Activated CD4-positive, alpha-beta T cell treated with anti-CD3 and anti-CD28 coated beads, Interleukin-2, amount 50 U/mL, for 16 hours (primary cell): ENCODE results near the gene LRP4.

Experiments used
- DNase-seq: peaks from one replicate; pipeline ENCODE4 v3.0.0-alpha.2; 2020

Gene LRP4

GRCh38 chr11:46890665-46891064 lies 27.7 kb downstream of the LRP4 start:
- no peak for DNase-seq

GRCh38 chr11:46889689-46890475 lies 28.5 kb downstream of the LRP4 start:
- peak; percentile 75 for DNase-seq

- no peak for DNase-seq
Observed at GRCh38 chr11:46889251-46889650, 29.1 kb downstream of the LRP4 start.

- no peak for DNase-seq
Observed at GRCh38 chr11:46888636-46889035, 29.7 kb downstream of the LRP4 start.

GRCh38 chr11:46886211-46886610 lies 32.1 kb downstream of the LRP4 start:
- no peak for DNase-seq

- no peak for DNase-seq
Observed at GRCh38 chr11:46879056-46879585, 39.2 kb downstream of the LRP4 start.

GRCh38 chr11:46877580-46877979 lies 40.8 kb downstream of the LRP4 start:
- DNase-seq: no peak

- DNase-seq: no peak
Observed at GRCh38 chr11:46876471-46876870, 41.9 kb downstream of the LRP4 start.

GRCh38 chr11:46874586-46874985 lies 43.8 kb downstream of the LRP4 start:
- DNase-seq: no peak

GRCh38 chr11:46868912-46869311 lies 49.4 kb downstream of the LRP4 start:
- DNase-seq: no peak

- no peak for DNase-seq
Observed at GRCh38 chr11:46865340-46865739, 53.0 kb downstream of the LRP4 start.

GRCh38 chr11:46860218-46860617 lies 58.1 kb downstream of the LRP4 start:
- no peak for DNase-seq

GRCh38 chr11:46858920-46859546 lies 59.3 kb downstream of the LRP4 start:
- no peak for DNase-seq

- no peak for DNase-seq
Observed at GRCh38 chr11:46857666-46858065, 60.7 kb downstream of the LRP4 start.

- no peak for DNase-seq
Observed at GRCh38 chr11:46856605-46857343, 61.6 kb downstream of the LRP4 start.

- no peak for DNase-seq
Observed at GRCh38 chr11:46855863-46856262, 62.5 kb downstream of the LRP4 start.

- no peak for DNase-seq
Observed at GRCh38 chr11:46855167-46855566, 63.2 kb downstream of the LRP4 start.

- DNase-seq: no peak
Observed at GRCh38 chr11:46850829-46851380, 67.4 kb downstream of the LRP4 start.

- DNase-seq: no peak
Observed at GRCh38 chr11:46849631-46850030, 68.7 kb downstream of the LRP4 start.

GRCh38 chr11:46846510-46846830 lies 71.9 kb downstream of the LRP4 start:
- DNase-seq: no peak

- DNase-seq: peak; percentile 94
Observed at GRCh38 chr11:46845740-46846509, 72.4 kb downstream of the LRP4 start, which contains the start of gene CKAP5. Gene CKAP5 (minus strand): TSS chr11:46846280. CDS start chr11:46821231, 25,049 bp downstream.

GRCh38 chr11:46845440-46845739 lies 73.0 kb downstream of the LRP4 start:
- no peak for DNase-seq

GRCh38 chr11:46840116-46840515 lies 78.2 kb downstream of the LRP4 start:
- no peak for DNase-seq
